ENCODE measurements around the gene PARD3B.

Gene PARD3B

DNA sequence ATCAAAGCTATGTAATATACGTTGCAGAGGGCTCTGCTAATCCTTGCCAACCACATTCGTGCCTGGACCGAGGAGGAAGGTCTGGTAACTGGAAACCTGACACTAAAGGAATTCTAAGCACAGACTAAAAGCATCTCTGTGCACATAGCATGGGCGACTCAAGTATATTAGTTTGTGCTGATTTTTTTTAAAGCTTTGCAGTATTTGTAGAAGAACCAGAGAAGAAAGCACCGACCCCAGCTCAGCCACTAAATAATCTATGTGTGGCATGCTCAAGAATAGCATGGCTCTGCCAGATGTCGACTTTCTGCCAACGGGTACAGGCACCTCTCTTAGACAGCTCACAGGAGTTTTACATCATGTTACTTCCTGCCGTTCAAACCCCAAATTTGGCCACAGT, 1063.8 kb downstream of the PARD3B start:
- FAIRE-seq (no peak), DNase-seq (ENCODE audit: insufficient read length, low spot score) (no peak)

DNA sequence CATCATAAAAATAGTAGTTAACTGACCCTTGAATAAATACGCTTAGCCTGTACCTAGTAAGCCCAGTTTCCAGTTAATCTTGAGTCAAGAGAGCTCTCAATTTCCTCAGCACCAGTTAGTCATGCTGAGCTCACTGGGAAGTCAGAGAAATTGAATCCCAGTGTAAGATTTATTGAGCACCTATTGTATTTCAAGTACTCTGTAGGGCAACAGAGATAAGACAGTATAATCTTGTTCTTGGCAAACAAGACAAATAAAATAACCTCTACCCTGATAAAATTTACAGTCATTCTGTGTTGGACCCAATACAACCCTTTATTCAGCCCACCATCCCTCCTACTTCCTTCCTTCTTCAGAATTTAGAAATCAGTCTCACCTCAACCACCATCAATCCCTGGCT, 1065.2 kb downstream of the PARD3B start:
- no peak for FAIRE-seq
- DNase-seq (ENCODE audit: insufficient read length, low spot score) = no peak

DNA sequence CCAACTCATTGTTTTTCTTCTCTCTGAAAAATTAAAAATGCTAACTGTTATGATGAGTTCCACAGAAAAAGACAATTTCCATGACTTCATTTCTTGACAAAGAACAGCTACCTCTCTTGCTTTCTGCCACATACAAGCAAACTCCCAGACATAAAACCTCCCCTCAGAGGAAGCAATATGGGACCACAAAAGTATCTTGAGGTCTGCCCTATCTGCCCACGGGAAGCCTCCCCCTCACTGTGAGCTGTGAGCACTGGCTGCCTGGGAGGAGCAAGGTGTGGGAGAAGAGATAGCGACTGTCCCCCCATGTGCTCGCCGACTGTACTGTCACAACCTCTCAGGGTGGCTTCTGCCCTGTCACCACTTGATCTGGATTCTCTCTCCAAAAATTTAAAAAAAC, 1067.4 kb downstream of the PARD3B start:
- DNase-seq (ENCODE audit: insufficient read length, low spot score) (no peak), FAIRE-seq (no peak)

DNA sequence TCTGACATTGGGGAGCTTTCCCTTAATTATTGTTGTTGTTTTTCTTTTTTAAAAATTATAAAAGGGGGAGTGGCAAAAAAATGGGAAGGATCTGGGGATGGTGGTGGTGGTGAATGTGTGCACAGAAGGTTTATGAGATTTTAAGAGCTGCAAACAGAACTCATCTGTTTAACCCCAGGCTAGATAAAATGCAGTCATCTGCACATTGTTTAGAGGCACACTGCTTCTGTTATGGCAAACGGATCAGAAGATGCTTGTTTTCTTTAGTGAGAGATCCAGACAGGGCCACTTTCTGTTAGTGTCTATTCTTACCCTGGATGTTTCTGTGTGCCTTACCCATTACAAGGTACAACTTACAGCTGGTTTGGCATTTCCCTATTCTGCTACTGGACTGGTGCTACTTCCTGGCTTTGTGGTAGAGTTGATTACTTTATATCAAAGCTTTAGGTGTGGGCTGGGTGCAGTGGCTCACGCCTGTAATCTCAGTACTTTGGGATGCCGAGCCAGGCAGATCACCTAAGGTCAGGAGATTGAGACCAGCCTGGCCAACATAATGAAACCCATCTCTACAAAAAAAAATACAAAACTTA, 1068.8 kb downstream of the PARD3B start:
- no peak for FAIRE-seq
- DNase-seq (ENCODE audit: insufficient read length, low spot score) = no peak

DNA sequence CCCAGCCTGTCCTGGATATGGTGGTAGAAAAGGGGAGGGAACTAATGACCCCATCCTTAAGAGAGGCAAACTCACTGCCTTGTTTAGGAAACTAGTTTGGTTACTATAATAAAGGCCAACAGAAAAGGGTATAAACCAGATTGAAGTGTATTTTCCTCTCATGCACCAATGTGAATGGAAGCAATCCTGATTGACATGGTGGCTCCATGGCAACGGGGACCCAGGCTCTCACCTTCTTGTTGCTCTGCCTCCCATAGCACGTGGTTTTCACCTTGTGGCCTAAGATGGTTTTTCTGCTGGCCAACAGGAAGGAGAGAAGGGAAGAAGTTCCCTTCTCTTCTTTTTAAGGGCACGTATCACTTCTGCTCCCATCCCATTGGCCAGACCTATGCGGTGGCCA, 1069.7 kb downstream of the PARD3B start:
- no peak for DNase-seq (ENCODE audit: insufficient read length, low spot score)
- FAIRE-seq = no peak

DNA sequence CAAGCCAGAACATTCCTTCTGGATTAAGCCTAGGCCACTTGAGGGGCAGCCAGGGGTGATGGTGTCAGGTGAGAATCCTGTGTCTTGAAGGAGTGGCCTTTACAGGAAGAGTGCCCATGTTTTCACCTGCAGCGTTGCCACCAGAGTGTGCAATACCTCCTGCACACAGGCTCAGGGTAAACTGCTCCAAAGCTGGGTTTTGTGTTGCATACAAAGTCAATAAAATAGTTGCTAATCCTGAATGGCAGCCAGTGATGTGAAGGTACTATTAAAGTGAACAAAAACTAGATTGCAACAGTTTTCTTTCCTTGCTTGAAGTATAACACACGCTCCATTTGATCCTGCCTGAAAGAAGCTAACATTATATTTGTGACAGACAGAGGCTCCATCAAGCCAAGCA, 1072.6 kb downstream of the PARD3B start:
- FAIRE-seq (no peak), DNase-seq (ENCODE audit: insufficient read length, low spot score) (no peak)

DNA sequence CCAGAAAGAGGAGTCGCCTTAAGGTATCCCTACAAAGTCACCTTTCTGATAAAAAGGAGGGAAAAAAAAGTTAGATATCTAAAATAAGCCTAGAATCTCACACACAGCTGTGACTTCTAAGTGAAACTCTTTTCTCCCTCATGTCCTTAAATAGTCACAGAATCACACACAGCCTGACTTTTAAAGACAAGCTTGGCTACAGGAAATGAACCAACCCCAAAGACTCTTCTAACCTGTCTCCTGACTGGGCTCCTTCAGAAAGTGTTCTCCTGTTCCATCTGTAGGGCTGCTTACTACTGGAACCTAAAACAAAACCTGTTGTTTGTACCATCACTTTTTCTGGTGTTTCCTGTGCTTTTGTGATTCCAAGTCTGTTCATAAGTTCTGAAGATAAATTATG, 1074.3 kb downstream of the PARD3B start:
- no peak for FAIRE-seq
- no peak for DNase-seq (ENCODE audit: insufficient read length, low spot score)

DNA sequence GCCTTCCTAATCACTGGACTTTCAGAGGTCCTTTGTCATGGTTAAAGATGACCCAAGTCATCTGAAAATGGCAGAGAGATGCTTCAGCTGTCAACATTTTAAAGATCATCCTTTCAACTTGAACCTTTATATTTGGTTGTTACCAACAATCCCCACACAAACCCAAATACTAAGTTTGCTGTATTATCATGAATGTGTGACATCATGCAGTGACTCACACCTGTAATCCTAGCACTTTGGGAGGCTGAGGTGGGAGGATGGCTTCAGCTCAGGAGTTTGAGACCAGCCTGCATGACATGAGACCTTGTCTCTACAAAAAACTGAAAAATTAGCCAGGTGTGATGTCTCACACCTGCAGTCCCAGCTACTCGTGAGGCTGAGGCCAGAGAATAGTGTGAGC, 1081.8 kb downstream of the PARD3B start:
- DNase-seq (ENCODE audit: insufficient read length, low spot score) = no peak
- no peak for FAIRE-seq

DNA sequence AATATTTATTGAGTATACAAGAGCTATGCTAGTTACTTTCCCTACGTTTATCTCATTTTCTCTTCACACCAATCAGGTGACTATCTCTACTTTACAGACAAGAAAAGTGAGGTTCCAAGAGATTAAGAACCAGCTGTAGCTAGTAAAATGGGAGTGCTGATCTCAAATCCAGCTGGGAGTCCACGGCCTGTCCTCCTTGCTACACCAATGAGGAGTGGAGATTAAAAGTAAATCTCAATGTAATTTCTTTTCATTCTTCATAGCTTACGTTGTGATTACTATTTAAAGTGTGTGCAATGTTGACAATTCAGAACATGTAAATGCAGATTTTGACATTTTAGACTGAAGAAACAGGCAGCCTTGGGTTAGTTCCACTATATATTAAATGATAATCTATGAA, 1083.1 kb downstream of the PARD3B start:
- DNase-seq (ENCODE audit: insufficient read length, low spot score) (no peak), FAIRE-seq (no peak)

DNA sequence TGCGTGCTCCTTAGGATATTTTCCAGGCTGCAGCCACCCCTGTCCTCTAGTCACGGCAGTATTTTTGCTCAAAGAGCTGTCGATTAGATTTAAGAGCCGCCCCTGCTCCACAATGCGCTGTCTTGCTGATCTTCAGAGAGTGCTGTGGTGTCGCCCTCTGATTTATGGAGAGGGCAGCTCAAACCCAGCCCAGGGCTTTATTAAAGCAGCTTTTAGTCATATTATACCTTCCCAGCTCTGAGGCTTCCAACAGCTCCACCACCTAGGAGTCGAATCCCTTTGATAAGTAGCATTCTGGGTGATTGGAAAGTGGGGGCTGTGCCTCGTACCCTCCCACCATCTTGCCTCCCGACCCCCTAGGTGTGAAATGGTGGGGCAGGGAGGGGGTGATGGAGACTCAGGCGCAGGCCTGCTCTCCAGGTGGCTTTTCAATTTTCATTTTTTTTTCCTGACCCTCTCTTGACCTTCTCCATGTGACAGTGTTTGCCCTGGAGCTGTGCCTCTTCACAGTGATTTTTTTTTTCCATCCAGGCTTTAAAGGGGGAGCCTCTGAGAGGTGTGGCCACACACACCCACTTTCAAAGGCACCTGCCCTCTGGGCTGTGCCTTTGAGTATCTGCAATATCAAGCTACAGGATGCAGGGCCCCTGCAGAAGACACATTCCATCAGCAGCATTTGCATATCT, 1084.0 kb downstream of the PARD3B start:
- DNase-seq (ENCODE audit: insufficient read length, low spot score) = no peak
- FAIRE-seq = no peak

DNA sequence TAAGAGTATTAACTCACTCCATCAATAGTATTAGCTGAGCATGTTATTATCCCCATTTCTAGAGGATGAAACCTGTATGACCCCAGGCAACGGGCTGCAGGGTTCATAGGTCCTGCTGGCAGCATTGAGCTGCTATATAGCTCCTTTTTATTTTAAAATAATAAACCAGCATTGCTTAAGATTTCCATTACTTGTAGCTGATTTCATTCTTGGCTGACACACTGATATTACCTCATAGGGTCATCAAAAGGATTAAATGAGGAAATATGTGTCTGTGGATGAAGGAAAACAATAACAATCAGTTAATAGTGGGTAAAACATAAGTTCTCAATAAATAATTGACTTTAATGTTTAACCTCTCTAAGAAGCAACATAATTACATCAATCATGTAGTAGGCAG, 1088.7 kb downstream of the PARD3B start:
- DNase-seq (ENCODE audit: insufficient read length, low spot score) (no peak), FAIRE-seq (no peak)

DNA sequence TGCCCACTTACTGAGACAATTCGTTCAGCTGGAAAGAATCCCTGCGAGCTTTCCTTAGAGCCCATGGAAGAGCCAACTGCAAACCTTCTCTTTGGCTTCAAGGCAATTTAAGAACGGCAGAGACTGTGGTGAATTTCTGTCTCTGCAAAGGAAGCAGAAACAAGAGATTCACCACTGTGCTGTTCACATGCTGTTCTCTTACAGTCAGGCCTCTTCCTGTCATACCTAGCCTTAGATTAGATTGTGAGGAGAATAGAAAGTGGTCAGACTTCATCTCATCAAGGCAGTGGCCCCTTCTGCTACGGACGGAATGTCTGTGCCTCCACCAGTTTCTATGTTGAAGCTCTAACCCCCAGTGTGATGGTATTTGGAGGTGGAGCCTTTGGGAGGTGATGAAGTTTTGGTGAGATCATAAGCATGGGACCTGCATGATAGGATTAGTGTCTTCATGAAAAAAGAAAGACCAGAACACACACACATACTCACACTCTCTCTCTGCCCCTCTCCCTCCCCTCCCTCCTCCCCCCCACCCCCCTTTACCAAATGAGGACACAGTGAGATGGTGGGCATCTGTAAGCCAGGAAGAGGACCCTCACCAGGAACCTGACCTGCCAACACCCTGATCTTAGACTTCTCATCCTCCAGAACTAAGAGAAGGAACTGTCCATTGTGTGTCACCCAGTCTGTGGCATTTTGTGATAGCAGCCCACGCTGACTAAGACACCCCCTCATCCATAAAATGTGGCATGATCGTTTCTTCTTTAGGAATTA, 1091.5 kb downstream of the PARD3B start:
- DNase-seq (ENCODE audit: insufficient read length, low spot score) (no peak), FAIRE-seq (no peak)

DNA sequence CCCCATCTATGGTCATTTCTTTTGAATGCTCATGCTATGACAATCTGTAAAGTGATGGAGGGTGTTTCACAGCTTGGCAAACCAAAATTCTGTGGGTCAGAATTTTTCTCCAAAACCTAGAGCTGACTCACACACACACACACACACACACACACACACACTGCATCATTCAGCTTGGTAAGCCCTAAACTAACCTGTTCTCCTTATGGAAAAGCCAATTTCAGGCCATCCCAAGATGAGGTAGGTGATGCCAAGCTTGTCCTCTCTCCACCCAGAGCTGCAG, 1092.0 kb downstream of the PARD3B start:
- no peak for FAIRE-seq
- DNase-seq (ENCODE audit: insufficient read length, low spot score) = no peak

DNA sequence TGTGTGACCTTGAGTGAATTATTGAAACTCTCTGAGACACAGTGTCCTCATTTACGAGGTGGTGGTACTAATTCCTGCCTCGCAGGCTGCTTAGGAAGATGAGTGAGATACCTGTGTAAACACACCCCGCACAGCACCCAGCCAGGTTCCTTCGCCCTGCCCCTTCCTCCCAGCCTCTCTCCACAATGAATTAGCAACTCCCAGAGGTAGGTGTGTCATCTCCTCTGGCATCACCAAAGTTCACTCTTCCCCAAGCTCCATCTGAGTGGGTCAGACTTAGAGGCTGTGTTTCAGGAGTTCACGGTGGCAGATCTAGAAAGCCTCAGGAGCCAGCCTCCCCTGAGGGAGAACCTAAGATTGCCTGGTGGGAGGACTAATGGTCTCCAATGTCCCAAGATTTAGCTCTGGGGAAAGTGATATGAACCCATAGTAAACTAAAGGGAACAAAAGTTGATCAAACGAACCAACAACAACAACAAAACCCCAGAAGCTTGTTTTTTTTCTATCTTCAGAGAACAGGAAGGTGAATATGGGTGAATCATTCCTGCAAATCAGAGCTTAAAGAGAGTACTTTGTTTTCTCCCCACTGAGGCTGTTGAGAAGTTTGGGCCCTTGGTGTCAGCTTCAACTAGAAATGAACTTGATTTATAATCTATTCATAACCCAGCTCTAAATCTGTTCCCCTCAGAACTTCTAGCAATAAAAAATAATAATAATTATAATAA, 1092.7 kb downstream of the PARD3B start:
- no peak for FAIRE-seq
- no peak for DNase-seq (ENCODE audit: insufficient read length, low spot score)

DNA sequence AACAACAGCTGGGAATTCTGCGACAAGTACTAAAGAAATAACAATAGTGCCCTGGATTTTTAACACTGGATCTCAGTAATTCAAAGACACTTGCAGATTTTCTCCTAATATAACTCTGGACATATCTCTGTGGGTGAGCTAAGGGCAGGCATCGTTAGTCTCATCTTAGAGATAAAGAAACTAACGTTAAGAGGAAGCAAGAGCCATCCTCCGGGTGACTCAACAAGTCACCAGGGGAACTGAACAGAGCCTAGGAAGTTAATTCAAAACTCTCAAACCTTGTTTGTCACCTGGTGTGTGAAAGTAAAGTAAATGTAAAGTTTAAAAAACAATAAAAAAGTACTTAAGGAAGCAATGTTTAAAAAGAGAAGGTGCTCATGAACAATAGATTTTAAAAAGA, 1095.4 kb downstream of the PARD3B start:
- no peak for DNase-seq (ENCODE audit: insufficient read length, low spot score)
- no peak for FAIRE-seq

DNA sequence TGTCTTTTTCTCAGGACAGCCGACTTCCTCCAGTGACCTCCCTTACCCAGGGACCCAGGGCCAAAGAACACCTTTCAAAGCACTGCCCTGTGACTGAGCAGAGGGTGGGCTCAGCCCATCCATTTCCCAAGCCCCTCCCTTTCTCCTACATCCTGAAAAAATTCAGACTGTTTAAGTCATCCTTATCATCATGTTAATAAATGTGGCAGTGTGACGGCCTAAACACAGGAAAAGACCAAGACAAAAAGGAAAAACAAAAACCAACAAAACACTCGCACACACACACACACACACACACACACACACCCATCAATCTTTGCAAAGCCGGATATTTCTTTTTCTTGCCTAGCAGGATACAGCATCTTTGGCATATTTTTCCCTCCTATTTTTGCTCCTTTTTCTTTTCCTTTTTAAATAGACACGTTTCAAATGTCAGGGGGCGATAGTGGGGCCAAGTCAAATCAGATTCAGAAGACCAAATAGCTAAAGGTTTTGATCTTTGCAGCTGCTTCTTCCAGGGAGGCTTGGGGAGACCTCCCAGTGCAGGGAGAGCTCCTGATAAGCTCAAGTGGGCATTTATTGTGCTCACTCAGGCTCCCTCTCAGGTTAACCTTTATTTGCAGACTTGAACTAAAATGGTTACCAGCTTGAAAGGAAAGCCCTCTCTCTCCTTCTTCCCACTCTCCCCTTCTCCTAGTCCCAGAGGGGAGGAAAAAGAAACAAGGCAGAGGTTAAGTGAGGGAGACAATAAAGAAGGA, 1097.5 kb downstream of the PARD3B start:
- no peak for FAIRE-seq
- DNase-seq (ENCODE audit: insufficient read length, low spot score) = no peak

DNA sequence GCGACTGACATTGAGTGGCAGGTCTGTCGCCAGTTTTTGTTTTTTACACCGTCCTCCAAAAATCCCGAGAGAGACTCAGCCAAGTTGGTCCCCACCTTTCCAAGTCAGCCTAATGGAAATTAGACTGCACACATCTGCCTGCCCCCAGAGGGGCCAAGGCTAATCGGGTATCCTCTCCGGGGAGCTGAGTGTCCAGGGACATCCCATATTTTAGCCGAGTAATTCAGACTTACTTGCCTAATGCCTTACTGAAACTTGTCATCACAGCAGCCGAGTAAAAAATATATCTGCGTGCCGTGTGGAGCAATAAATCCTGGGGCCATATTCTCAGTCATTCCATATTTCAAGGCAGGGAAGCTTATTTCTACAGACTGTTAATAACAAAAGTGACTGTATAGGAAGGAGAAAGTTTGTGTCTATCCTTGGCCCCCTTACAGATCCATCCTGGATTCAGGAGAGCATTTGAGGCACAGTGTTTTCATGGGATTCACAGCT, 1098.2 kb downstream of the PARD3B start:
- no peak for DNase-seq (ENCODE audit: insufficient read length, low spot score)
- no peak for FAIRE-seq

DNA sequence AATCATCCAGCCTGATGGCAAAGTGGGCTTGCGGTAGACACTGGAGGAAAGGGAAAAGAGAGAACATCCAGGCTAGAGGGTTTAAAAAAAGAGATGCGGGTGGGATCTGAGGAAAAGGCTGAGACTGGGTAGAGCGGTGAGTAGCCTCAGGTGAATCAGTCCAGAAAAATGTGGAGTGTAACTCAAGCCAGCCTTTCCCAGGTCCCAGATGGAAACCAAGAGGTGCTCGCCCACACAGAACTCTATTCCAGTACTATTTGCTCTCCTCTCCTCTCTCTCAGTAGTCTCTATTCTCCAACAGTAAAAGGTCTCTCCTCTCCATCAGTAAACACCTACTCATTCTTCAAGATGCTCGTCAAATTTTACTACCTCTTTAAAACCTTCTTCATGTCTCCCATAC, 1098.7 kb downstream of the PARD3B start:
- DNase-seq (ENCODE audit: insufficient read length, low spot score) = no peak

DNA sequence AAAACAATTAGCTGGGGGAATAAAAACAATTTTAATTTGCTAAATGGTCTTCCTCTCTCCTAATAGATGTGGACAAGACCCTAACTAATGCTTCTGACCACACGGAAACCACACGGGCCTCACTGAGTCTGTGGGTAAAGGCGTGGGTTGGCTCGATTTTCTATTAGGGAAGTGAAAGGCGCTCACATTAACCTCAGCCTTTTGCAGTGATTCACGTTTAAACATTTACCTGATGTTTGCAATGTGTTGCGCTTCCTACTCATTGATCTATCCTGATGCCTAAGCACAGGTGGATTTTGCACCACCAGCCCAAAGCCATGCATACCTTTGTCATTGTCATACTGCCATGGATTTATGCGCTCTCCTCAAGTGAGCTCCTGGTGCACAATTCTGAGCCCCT, 1101.4 kb downstream of the PARD3B start:
- peak; percentile 91 for FAIRE-seq
- peak; percentile 9 for DNase-seq (ENCODE audit: insufficient read length, low spot score)

More for the DNA sequence above, 1098.7 kb downstream of the PARD3B start:
- no peak for FAIRE-seq

DNA sequence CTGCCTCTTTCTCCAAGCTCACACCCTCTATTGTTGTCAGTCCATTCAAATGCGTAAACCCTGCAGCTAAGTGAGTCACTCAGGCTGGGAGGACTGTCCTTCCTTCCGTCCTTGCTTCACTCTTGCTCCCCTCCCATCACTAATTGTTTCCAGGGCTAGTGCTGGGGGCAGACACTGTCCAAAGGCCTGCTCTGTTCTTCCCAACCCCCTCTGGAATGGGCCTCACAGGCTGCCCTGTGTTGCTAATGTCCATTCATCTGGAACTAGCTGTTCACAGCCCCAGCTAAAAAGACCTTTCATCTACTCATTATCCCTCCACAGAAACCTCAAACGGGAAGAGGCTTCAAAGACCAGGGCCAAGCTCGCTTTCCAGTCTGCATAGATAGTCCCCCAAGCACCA, 1105.2 kb downstream of the PARD3B start:
- DNase-seq (ENCODE audit: insufficient read length, low spot score) = no peak
- FAIRE-seq = no peak

DNA sequence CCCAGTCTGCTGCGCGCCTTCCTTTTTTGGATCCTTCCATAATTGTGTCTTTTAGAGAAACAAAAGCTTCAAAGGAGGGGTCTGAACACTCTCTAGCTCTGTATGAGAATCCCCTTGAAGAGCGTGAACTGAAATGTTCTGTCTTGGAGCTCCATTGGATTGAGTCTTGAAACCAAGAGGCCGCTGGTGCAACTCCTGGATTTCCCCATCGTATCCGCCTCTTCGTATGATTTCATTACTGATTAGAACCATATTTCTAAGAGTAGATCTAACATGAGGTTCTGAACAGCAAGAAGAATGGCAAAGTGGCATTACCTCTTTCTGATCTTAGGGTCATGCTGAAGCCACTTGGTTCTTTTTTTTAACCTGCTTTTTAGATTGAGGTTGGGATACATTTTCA, 1105.7 kb downstream of the PARD3B start:
- FAIRE-seq = no peak
- DNase-seq (ENCODE audit: insufficient read length, low spot score) = no peak
